ENCODE results near the gene SLC66A1.

SLC66A1 gene

GRCh38 chr1:19325958-19326747 is 14.0 kb downstream of the SLC66A1 start:
- DNase-seq = peak; percentile 71

GRCh38 chr1:19326748-19327065 is 14.6 kb downstream of the SLC66A1 start:
- DNase-seq = no peak

- DNase-seq = no peak
These were observed 15.2 kb downstream of the SLC66A1 start for GRCh38 chr1:19327301-19327700.

- no peak for DNase-seq
These were observed 15.6 kb downstream of the SLC66A1 start for GRCh38 chr1:19327736-19328135.

GRCh38 chr1:19328486-19328885 is 16.4 kb downstream of the SLC66A1 start:
- no peak for DNase-seq

GRCh38 chr1:19329188-19329587 is 17.1 kb downstream of the SLC66A1 start:
- no peak for DNase-seq

- DNase-seq = no peak
These were observed 17.5 kb downstream of the SLC66A1 start for GRCh38 chr1:19329611-19330010.

- DNase-seq = no peak
These were observed 18.5 kb downstream of the SLC66A1 start for GRCh38 chr1:19330449-19331135.

GRCh38 chr1:19331262-19331878 is 19.2 kb downstream of the SLC66A1 start:
- no peak for DNase-seq

- DNase-seq = no peak
These were observed 20.7 kb downstream of the SLC66A1 start for GRCh38 chr1:19332832-19333231.

- no peak for DNase-seq
These were observed 21.6 kb downstream of the SLC66A1 start for GRCh38 chr1:19333587-19334354.

GRCh38 chr1:19336543-19336942 is 24.4 kb downstream of the SLC66A1 start:
- no peak for DNase-seq

GRCh38 chr1:19337289-19337688 is 25.2 kb downstream of the SLC66A1 start:
- no peak for DNase-seq

- peak; percentile 48 for DNase-seq
These were observed 26.2 kb downstream of the SLC66A1 start for GRCh38 chr1:19338323-19338762.

- DNase-seq = no peak
These were observed 27.2 kb downstream of the SLC66A1 start for GRCh38 chr1:19339214-19339861.

- no peak for DNase-seq
These were observed 28.3 kb downstream of the SLC66A1 start for GRCh38 chr1:19340387-19340937.

GRCh38 chr1:19341201-19342061 is 29.3 kb downstream of the SLC66A1 start:
- peak; percentile 60 for DNase-seq

GRCh38 chr1:19342062-19342750 is 30.1 kb downstream of the SLC66A1 start:
- DNase-seq = no peak

GRCh38 chr1:19342894-19343616 is 30.9 kb downstream of the SLC66A1 start:
- no peak for DNase-seq
